DOHH2 (cell line): ENCODE data around the gene CFAP53.

Source experiments
- H3F3A ChIP-seq: fragments of 200-600 bp; sonication (generic), shearing (Covaris generic); 2 replicates; pipeline ENCODE4 v1.6.0; 2016; ENCODE audit warnings: antibody characterized with exemption, mild to moderate bottlenecking; ENCODE audit not compliant: control insufficient read depth, insufficient read depth
- H3K27ac ChIP-seq: fragments of 200-600 bp; sonication (generic); 2 replicates; pipeline ENCODE4 v1.5.1; 2014; ENCODE audit warnings: low read depth, mild to moderate bottlenecking, low read length, moderate library complexity
- H3K27me3 ChIP-seq: fragments of 200-600 bp; sonication (generic); 2 replicates; pipeline ENCODE4 v1.6.1; 2014; ENCODE audit warnings: mild to moderate bottlenecking, low read length, mixed read lengths; ENCODE audit not compliant: control insufficient read depth
- H3K36me3 ChIP-seq: fragments of 200-600 bp; sonication (generic); 2 replicates; pipeline ENCODE4 v1.6.1; 2014; ENCODE audit warnings: mild to moderate bottlenecking, low read length, moderate library complexity, mixed read lengths; ENCODE audit not compliant: control insufficient read depth
- H3K4me1 ChIP-seq: fragments of 200-600 bp; sonication (generic); 2 replicates; pipeline ENCODE4 v1.6.1; 2014; ENCODE audit warnings: mild to moderate bottlenecking, low read length, mixed read lengths; ENCODE audit not compliant: control insufficient read depth
- H3K4me2 ChIP-seq: fragments of 200-600 bp; sonication (generic); 2 replicates; pipeline ENCODE4 v1.6.0; 2014; ENCODE audit warnings: mild to moderate bottlenecking, low read length, moderate library complexity
- H3K4me3 ChIP-seq: fragments of 200-600 bp; sonication (generic); 2 replicates; pipeline ENCODE4 v1.5.1; 2014; ENCODE audit warnings: mild to moderate bottlenecking, low read length, mixed read lengths
- H3K79me2 ChIP-seq: fragments of 200-600 bp; sonication (generic); 2 replicates; pipeline ENCODE4 v1.6.1; 2014; ENCODE audit warnings: mild to moderate bottlenecking, low read length, mixed read lengths; ENCODE audit not compliant: control insufficient read depth
- H3K9me2 ChIP-seq: fragments of 200-600 bp; sonication (generic); replicated peaks from 2 replicates; pipeline ENCODE4 v1.6.1; 2014; ENCODE audit warnings: mild to moderate bottlenecking, low read length, mixed read lengths; ENCODE audit not compliant: control insufficient read depth
- H3K9me3 ChIP-seq: fragments of 200-600 bp; sonication (generic); 2 replicates; pipeline ENCODE4 v1.6.1; 2014; ENCODE audit warnings: antibody characterized with exemption, low read length, mixed read lengths; ENCODE audit not compliant: control insufficient read depth, insufficient read depth
- H4K20me1 ChIP-seq: fragments of 200-600 bp; sonication (generic); 2 replicates; pipeline ENCODE4 v1.6.0; 2014; ENCODE audit warnings: low read depth, mild to moderate bottlenecking, antibody characterized with exemption, low read length, moderate library complexity; ENCODE audit not compliant: control insufficient read depth, insufficient read depth
- CTCF ChIP-seq: fragments of 200-600 bp; sonication (generic); IDR thresholded peaks from one replicate; pipeline ENCODE4 v1.5.1; 2014; ENCODE audit warnings: antibody characterized with exemption, mild to moderate bottlenecking, low read depth, low read length; ENCODE audit not compliant: poor library complexity, severe bottlenecking
- EZH2phosphoT487 ChIP-seq: fragments of 200-600 bp; sonication (generic); IDR thresholded peaks from 2 replicates; pipeline ENCODE4 v1.6.1; 2017; ENCODE audit warnings: borderline replicate concordance, mild to moderate bottlenecking, antibody characterized with exemption, low read length, moderate library complexity, mixed read lengths

Gene CFAP53

GRCh38 chr18:50179465-50179864 lies 86.8 kb downstream of the CFAP53 start:
- H3K27me3 ChIP-seq, result peaks cover 15% of the 10 kb centered on the region
- no peaks in the 10 kb centered on the region for H3K9me3 ChIP-seq
- no peak overlapping the region for H3K27ac ChIP-seq
- H3K79me2 ChIP-seq, result no peaks in the 10 kb centered on the region
- TF ChIP-seq EZH2phosphoT487, result no peak
- TF ChIP-seq CTCF, result no peak
- H3K4me3 ChIP-seq, result no peak overlapping the region
- no peaks in the 10 kb centered on the region for H4K20me1 ChIP-seq
- H3K9me2 ChIP-seq, result no peaks in the 10 kb centered on the region
- no peaks in the 10 kb centered on the region for H3K4me1 ChIP-seq
- H3F3A ChIP-seq, result no peaks in the 10 kb centered on the region
- no peaks in the 10 kb centered on the region for H3K36me3 ChIP-seq
- no peak overlapping the region for H3K4me2 ChIP-seq

GRCh38 chr18:50177294-50177992 lies 88.9 kb downstream of the CFAP53 start:
- H3F3A ChIP-seq, result no peaks in the 10 kb centered on the region
- H3K27ac ChIP-seq, result no peak overlapping the region
- no peaks in the 10 kb centered on the region for H3K79me2 ChIP-seq
- H3K27me3 ChIP-seq, result peaks cover 15% of the 10 kb centered on the region
- no peaks in the 10 kb centered on the region for H3K9me2 ChIP-seq
- no peaks in the 10 kb centered on the region for H3K4me1 ChIP-seq
- H3K4me3 ChIP-seq, result no peak overlapping the region
- no peaks in the 10 kb centered on the region for H4K20me1 ChIP-seq
- no peak overlapping the region for H3K4me2 ChIP-seq
- TF ChIP-seq EZH2phosphoT487, result no peak
- no peak for TF ChIP-seq CTCF
- no peaks in the 10 kb centered on the region for H3K36me3 ChIP-seq
- H3K9me3 ChIP-seq, result no peaks in the 10 kb centered on the region
